HepG2 (cell line): ENCODE data around the gene ITGA2. TPM values are rescaled to one million over a fixed set of nuclear protein-coding genes. Genes with fewer than 3 reads are reported as not detected.
A peak's percentile ranks its signal among the peaks of the same experiment; 100 is the strongest.

ENCODE experiments used
- BRD4 ChIP-seq: sonication (generic); formaldehyde crosslinking; IDR thresholded peaks from 2 replicates; pipeline ENCODE4 v1.4.0; 2020; ENCODE audit warnings: missing genetic modification reagents
- FOXA1 ChIP-seq, 2 experiments: fragments of 450-650 bp in 1 of 2; sonication (generic) in 1 of 2; formaldehyde crosslinking in 1 of 2; IDR thresholded peaks; 2 replicates each; pipeline versions ENCODE4 v1.4.0 to v1.6.1; 2016 to 2020; ENCODE audit warnings: missing genetic modification reagents in 1 of 2
- FOXC1 ChIP-seq: sonication (generic); formaldehyde crosslinking; IDR thresholded peaks from 2 replicates; pipeline ENCODE4 v1.8.0; 2022; ENCODE audit warnings: mild to moderate bottlenecking, missing genetic modification reagents, borderline replicate concordance
- JDP2 ChIP-seq: sonication (generic); formaldehyde crosslinking; IDR thresholded peaks from 2 replicates; pipeline ENCODE4 v1.8.1; 2022; ENCODE audit warnings: missing genetic modification reagents, borderline replicate concordance
- KDM6A ChIP-seq: IDR thresholded peaks from 2 replicates; pipeline ENCODE4 v1.6.1; 2016; ENCODE audit warnings: low read depth
- MBNL3 ChIP-seq: fragments of 250-450 bp; sonication (Bioruptor Pico); conservative IDR thresholded peaks from 2 replicates; pipeline ENCODE4 v1.8.0; 2022; ENCODE audit warnings: mild to moderate bottlenecking, inconsistent platforms
- NFE2 ChIP-seq: sonication (generic); formaldehyde crosslinking; IDR thresholded peaks from 2 replicates; pipeline ENCODE4 v1.4.0; 2020; ENCODE audit warnings: missing genetic modification reagents
- NR3C1 ChIP-seq: sonication (generic); formaldehyde crosslinking; IDR thresholded peaks from 2 replicates; pipeline ENCODE4 v1.4.0; 2020; ENCODE audit warnings: missing genetic modification reagents
- POLR2A ChIP-seq, 2 experiments: IDR thresholded peaks; 2 replicates each; pipeline ENCODE4 v1.6.1; 2011; ENCODE audit warnings: low read depth in 2 of 2, low read length in 2 of 2, mild to moderate bottlenecking in 1 of 2, moderate library complexity in 1 of 2; ENCODE audit not compliant: insufficient read depth in 1 of 2
- RORA ChIP-seq: sonication (generic); formaldehyde crosslinking; IDR thresholded peaks from 2 replicates; pipeline ENCODE4 v1.5.0; 2020; ENCODE audit warnings: mild to moderate bottlenecking, missing genetic modification reagents, moderate library complexity
- RXRA ChIP-seq: sonication (generic); formaldehyde crosslinking; IDR thresholded peaks from 2 replicates; pipeline ENCODE4 v1.5.1; 2020; ENCODE audit warnings: missing genetic modification reagents
- THYN1 ChIP-seq: sonication (generic); formaldehyde crosslinking; IDR thresholded peaks from 2 replicates; pipeline ENCODE4 v1.8.1; 2023; ENCODE audit warnings: low read depth, mild to moderate bottlenecking, moderate library complexity, missing genetic modification reagents, borderline replicate concordance
- TOE1 ChIP-seq: sonication (generic); formaldehyde crosslinking; IDR thresholded peaks from 2 replicates; pipeline ENCODE4 v1.4.0; 2020; ENCODE audit warnings: mild to moderate bottlenecking, missing genetic modification reagents
- ZNF367 ChIP-seq: sonication (generic); formaldehyde crosslinking; IDR thresholded peaks from 2 replicates; pipeline ENCODE4 v1.4.0; 2020; ENCODE audit warnings: missing genetic modification reagents, borderline replicate concordance
- ZNF556 ChIP-seq: sonication (generic); formaldehyde crosslinking; IDR thresholded peaks from 2 replicates; pipeline ENCODE4 v1.4.0; 2020; ENCODE audit warnings: mild to moderate bottlenecking, missing genetic modification reagents, borderline replicate concordance
- ZNF558 ChIP-seq: sonication (generic); formaldehyde crosslinking; IDR thresholded peaks from 2 replicates; pipeline ENCODE4 v1.9.0; 2022; ENCODE audit warnings: mild to moderate bottlenecking, missing genetic modification reagents, borderline replicate concordance
- ZNF629 ChIP-seq: sonication (generic); formaldehyde crosslinking; conservative IDR thresholded peaks from 2 replicates; pipeline ENCODE4 v1.5.0; 2020; ENCODE audit warnings: missing genetic modification reagents
- ZNF703 ChIP-seq: sonication (generic); formaldehyde crosslinking; IDR thresholded peaks from 2 replicates; pipeline ENCODE4 v1.5.1; 2020; ENCODE audit warnings: missing genetic modification reagents, mild to moderate bottlenecking, moderate library complexity, borderline replicate concordance
- polyA plus RNA-seq, 8 experiments: library from polyadenylated mRNA; depleted of rRNA in 3 of 8; stranded (reverse) in 7 of 8; unstranded in 1 of 8; fragments of >200 nt; fragmentation: Illumina TruSeq in 4 of 8; extraction: Trizol in 4 of 8; gene quantifications; 2 replicates each; pipeline versions ENCODE4 v1.2.1 to v1.2.3, GENCODE V29; 2011 to 2016; ENCODE audit warnings: low read depth in 4 of 8, missing spikeins in 1 of 8, mixed read lengths in 1 of 8; ENCODE audit not compliant: insufficient read depth in 1 of 8
- total RNA-seq, 5 experiments: library from RNA; depleted of rRNA; stranded (reverse); fragments of >200 nt; fragmentation: Illumina TruSeq; extraction: Trizol; gene quantifications; 2 replicates each; pipeline ENCODE4 v1.2.3, GENCODE V29; 2016; ENCODE audit warnings: low read depth in 1 of 5
- TF ChIP-seq, protein P1 (sequence below): sonication (generic); formaldehyde crosslinking; IDR thresholded peaks from 2 replicates; pipeline ENCODE4 v1.8.1; 2023; ENCODE audit warnings: mild to moderate bottlenecking, moderate library complexity, missing genetic modification reagents
- TF ChIP-seq, protein P2 (sequence below): sonication (generic); formaldehyde crosslinking; IDR thresholded peaks from 2 replicates; pipeline ENCODE4 v1.9.0; 2021; ENCODE audit warnings: missing genetic modification reagents, mild to moderate bottlenecking, borderline replicate concordance
- TF ChIP-seq, protein P3 (sequence below), 2 experiments: sonication (generic) in 1 of 2; formaldehyde crosslinking in 1 of 2; IDR thresholded peaks; 2 replicates each; pipeline versions ENCODE4 v1.5.1 to v1.6.1; 2011 to 2020; ENCODE audit warnings: borderline replicate concordance in 1 of 2, low read depth in 1 of 2, low read length in 1 of 2, mild to moderate bottlenecking in 1 of 2, missing genetic modification reagents in 1 of 2, moderate library complexity in 1 of 2
- TF ChIP-seq, protein P4 (sequence below): IDR thresholded peaks from 2 replicates; pipeline ENCODE4 v1.6.1; 2016; ENCODE audit warnings: missing compliant biosample characterization, missing genetic modification reagents, borderline replicate concordance

The ITGA2 gene
- total and polyA plus RNA-seq, 2 of the 13 experiments (the other 11 are each of a cell fraction or from before 2014, with no cell fraction given): 15.8 to 58.3 TPM

DNA sequence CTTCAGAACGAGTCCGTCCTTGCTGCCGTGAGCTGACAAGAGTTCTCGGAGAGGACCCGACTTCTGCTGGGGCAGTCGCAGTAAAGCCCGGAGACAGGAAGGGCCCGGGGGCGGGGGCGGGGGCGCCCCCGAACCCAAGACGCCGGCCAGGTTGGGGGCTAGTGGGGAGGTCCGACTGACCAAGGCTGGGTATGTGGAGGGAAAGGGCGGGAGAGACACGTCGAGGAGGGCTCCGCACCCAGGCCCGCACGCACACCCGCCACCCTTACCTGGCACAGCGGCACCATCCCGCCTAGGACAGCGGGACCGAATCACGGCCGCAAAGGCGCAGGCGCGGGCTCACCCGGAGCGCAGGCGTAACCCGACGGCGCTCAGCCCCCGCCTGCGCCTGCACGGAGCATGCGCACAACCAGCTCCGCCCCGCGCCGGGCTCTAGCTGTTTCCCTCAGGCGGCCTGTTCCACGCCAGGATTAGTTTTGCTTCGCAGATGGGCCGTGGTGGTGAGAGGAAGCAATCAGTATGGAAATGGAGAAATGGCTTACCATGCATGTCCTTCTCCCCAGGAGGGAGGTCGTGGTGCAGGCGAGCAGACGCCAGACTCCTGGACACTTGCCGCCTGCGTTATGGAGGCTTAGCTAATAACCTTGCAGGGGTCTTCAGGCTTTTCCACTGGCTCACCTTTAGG is 120.4 kb downstream of the ITGA2 start, which contains the start of gene MOCS2 (continued):
- TF ChIP-seq, protein P1, sequence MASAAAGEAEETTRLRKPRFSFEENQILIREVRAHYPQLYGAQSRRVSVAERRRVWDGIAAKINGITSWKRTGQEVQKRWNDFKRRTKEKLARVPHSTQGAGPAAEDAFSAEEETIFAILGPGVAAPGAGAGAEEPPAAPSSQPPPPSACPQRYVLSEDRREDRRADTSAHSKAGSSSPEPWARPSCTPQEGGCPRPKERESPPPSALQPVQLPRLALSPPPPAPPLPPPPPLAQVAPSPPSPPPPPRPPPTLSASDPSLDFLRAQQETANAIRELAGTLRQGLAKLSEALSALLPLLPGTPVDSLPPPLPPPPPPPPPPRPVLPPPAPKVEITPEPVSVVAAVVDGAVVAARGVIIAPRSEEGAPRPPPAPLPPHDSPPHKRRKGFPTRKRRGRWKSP: peak; percentile 88; the same call in 1 of the 2 replicates
- no peak for TF ChIP-seq THYN1 (CRISPR knock-in tag)
- TF ChIP-seq ZNF367 (CRISPR knock-in tag): no peak; the same call in 1 of the 2 replicates
- TF ChIP-seq, protein P2, sequence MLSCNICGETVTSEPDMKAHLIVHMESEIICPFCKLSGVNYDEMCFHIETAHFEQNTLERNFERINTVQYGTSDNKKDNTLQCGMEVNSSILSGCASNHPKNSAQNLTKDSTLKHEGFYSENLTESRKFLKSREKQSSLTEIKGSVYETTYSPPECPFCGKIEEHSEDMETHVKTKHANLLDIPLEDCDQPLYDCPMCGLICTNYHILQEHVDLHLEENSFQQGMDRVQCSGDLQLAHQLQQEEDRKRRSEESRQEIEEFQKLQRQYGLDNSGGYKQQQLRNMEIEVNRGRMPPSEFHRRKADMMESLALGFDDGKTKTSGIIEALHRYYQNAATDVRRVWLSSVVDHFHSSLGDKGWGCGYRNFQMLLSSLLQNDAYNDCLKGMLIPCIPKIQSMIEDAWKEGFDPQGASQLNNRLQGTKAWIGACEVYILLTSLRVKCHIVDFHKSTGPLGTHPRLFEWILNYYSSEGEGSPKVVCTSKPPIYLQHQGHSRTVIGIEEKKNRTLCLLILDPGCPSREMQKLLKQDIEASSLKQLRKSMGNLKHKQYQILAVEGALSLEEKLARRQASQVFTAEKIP: no peak
- peak; percentile 77 to 95 for TF ChIP-seq POLR2A (IDR thresholded peaks at IDR 0.05; ENCODE audit: insufficient read depth in 1 of 2, low read depth in 2 of 2, low read length in 2 of 2)
- TF ChIP-seq, protein P3, sequence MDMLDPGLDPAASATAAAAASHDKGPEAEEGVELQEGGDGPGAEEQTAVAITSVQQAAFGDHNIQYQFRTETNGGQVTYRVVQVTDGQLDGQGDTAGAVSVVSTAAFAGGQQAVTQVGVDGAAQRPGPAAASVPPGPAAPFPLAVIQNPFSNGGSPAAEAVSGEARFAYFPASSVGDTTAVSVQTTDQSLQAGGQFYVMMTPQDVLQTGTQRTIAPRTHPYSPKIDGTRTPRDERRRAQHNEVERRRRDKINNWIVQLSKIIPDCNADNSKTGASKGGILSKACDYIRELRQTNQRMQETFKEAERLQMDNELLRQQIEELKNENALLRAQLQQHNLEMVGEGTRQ (IDR thresholded peaks at IDR 0.05; ENCODE audit: low read depth, low read length): no peak
- TF ChIP-seq, protein P3 (CRISPR knock-in tag; IDR thresholded peaks at IDR 0.05; ENCODE audit: borderline replicate concordance): no peak
- TF ChIP-seq, protein P4, sequence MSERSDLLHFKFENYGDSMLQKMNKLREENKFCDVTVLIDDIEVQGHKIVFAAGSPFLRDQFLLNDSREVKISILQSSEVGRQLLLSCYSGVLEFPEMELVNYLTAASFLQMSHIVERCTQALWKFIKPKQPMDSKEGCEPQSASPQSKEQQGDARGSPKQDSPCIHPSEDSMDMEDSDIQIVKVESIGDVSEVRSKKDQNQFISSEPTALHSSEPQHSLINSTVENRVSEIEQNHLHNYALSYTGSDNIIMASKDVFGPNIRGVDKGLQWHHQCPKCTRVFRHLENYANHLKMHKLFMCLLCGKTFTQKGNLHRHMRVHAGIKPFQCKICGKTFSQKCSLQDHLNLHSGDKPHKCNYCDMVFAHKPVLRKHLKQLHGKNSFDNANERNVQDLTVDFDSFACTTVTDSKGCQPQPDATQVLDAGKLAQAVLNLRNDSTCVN: no peak
- TF ChIP-seq ZNF703 (CRISPR knock-in tag): no peak
- TF ChIP-seq FOXC1 (CRISPR knock-in tag): no peak
- no peak; the same call in 1 of the 2 replicates for TF ChIP-seq RXRA (CRISPR knock-in tag)
- no peak; the same call in 1 of the 2 replicates for TF ChIP-seq JDP2
- 0 out of 2 replicates have a peak, but pooled peaks have one; percentile 9 for TF ChIP-seq ZNF556 (CRISPR knock-in tag)
- 0 out of 2 replicates have a peak, but pooled peaks have one; percentile 14 for TF ChIP-seq ZNF629 (CRISPR knock-in tag)
- no peak for TF ChIP-seq ZNF558 (CRISPR knock-in tag)
- no peak for TF ChIP-seq MBNL3 (CRISPR knock-in tag)
- no peak for TF ChIP-seq FOXA1 (IDR thresholded peaks at IDR 0.05)
- TF ChIP-seq FOXA1 (CRISPR knock-in tag; IDR thresholded peaks at IDR 0.05): no peak
- no peak; the same call in none of the 2 replicates for TF ChIP-seq BRD4 (CRISPR knock-in tag)
- no peak for TF ChIP-seq KDM6A (CRISPR knock-in tag)
- no peak for TF ChIP-seq NFE2 (CRISPR knock-in tag)
- TF ChIP-seq TOE1: no peak
- TF ChIP-seq NR3C1: no peak
- TF ChIP-seq RORA: no peak
